ENCODE measurements around the gene PPP3R1. TPM values are rescaled to one million over a fixed set of nuclear protein-coding genes. Genes with fewer than 3 reads are reported as not detected.

PPP3R1 gene
- total and polyA plus RNA-seq, 2 donors (not counting 3 experiments of a cell fraction or from before 2014, with no cell fraction given) = 8.4 to 62.2 TPM

DNA sequence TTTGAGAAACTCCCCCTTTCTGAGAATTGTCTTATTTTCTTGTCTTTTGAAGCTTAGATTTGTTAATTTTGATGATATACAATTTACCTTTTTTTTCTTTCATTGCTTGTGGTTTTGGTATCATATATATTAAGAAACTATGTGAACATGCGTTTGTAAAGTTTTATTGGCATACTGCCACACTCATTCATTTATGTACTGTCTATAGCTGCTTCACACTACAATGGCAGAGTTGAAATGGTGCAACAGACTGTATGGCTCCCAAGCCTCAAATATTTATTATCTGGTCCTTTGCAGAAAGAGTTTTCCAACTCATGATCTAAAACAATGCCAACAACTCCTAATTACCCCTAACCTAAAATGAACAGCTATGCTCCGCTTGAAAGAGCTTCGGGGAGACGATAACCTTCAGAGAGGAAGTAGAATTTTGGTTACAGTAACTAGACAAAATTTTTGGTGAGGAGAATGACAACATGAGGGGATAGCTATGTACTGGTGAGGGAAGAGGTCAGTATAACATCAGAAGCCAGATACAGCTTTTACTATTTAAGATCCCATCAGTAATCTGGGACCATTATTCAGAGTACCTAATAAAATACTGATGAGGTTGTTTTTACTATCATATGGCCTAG, 16.1 kb downstream of the PPP3R1 start:
- dilution Hi-C loops (cut with MboI; ENCODE audit: extremely low pct_ligation_motif_present, low sequenced_read_pairs) = no loop called here
- no TSS peak for BruUV-seq (replicated peaks)

More for the DNA sequence above, 16.1 kb downstream of the PPP3R1 start:
- Histone ChIP-seq H3K79me2 (ENCODE audit: control insufficient read depth, insufficient read depth, low read length) (peaks cover 98% of the 10 kb centered on the region), H3K9me3 (replicated peaks; ENCODE audit: control insufficient read depth, insufficient read depth, low read length) (no peaks in the 10 kb centered on the region), H2AFZ (ENCODE audit: low read depth, low read length) (no peak overlapping the region), H3K9ac (replicated peaks; ENCODE audit: extremely low read depth, insufficient read depth, low read length) (no peak overlapping the region), H3K4me3 (replicated peaks in 1 of 3; ENCODE audit: insufficient read depth in 1 of 3, low read depth in 1 of 3, low read length in 3 of 3) (no peak overlapping the region), H3K27me3 (ENCODE audit: control insufficient read depth in 2 of 2, insufficient read depth in 2 of 2, low read length in 2 of 2) (no peaks in the 10 kb centered on the region), H4K20me1 (replicated peaks; ENCODE audit: control insufficient read depth, extremely low read depth, insufficient read depth, low read length) (peaks cover 38% of the 10 kb centered on the region), H3K27ac (ENCODE audit: insufficient read depth, low read depth, low read length) (no peak overlapping the region), H3K4me1 (ENCODE audit: control insufficient read depth, extremely low read depth, insufficient read depth, low read length) (peaks cover 43% of the 10 kb centered on the region), H3K36me3 (ENCODE audit: control insufficient read depth in 2 of 2, extremely low read depth in 1 of 2, insufficient read depth in 2 of 2, low read length in 2 of 2) (peaks cover 0 to 2% of the 10 kb centered on the region in 2 experiments), H3K9me1 (replicated peaks; ENCODE audit: control insufficient read depth, extremely low read depth, insufficient read depth, low read length) (no peaks in the 10 kb centered on the region), H3K4me2 (ENCODE audit: insufficient read depth, low read length) (no peak overlapping the region)
- FAIRE-seq (no peak), DNase-seq (ENCODE audit: low read depth, low spot score) (no peak)
- TF ChIP-seq EZH2 (IDR thresholded peaks at IDR 0.05; ENCODE audit: borderline replicate concordance, low read depth, low read length, severe bottlenecking) = no peak
- TF ChIP-seq, protein P1, sequence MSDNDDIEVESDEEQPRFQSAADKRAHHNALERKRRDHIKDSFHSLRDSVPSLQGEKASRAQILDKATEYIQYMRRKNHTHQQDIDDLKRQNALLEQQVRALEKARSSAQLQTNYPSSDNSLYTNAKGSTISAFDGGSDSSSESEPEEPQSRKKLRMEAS (IDR thresholded peaks at IDR 0.05; ENCODE audit: insufficient read depth, insufficient read length) = no peak
- TF ChIP-seq POLR2AphosphoS5 (IDR thresholded peaks at IDR 0.05; ENCODE audit: insufficient read depth, low read depth, low read length) = no peak
- TF ChIP-seq CTCF (IDR thresholded peaks at IDR 0.05; ENCODE audit: extremely low read depth in 1 of 2, insufficient read depth in 1 of 2, low read depth in 1 of 2, low read length in 2 of 2) = no peak
- no peak for TF ChIP-seq POLR2A (IDR thresholded peaks at IDR 0.05; ENCODE audit: low read depth, low read length)
- TF ChIP-seq FOS (IDR thresholded peaks at IDR 0.05; ENCODE audit: borderline replicate concordance, insufficient read depth, low read length) = no peak
- no peak for TF ChIP-seq MYC (IDR thresholded peaks at IDR 0.05; ENCODE audit: low read depth, low read length)
- no peak for TF ChIP-seq JUN (IDR thresholded peaks at IDR 0.05; ENCODE audit: borderline replicate concordance, insufficient read depth, insufficient read length, low read depth)
- no peak for TF ChIP-seq GATA2 (IDR thresholded peaks at IDR 0.05; ENCODE audit: insufficient read depth, insufficient read length, low read depth, low read length)
- ChIA-PET CTCF (interaction anchor here (1.2 to 3.0 kb wide), 3 partner anchors 10 to 41 kb away, joined by 3 to 20 read pairs (median 15); no protein-coding TSS in a partner anchor), POLR2A (no interaction called here)
- intact Hi-C loops (cut with micrococcal nuclease) = no loop called here

Measured in endothelial cell of umbilical vein (primary cell).